HEK293 (cell line): ENCODE results near the gene ANO8.

Source experiments
- CTCF ChIA-PET: fragments of 350-600 bp; formaldehyde crosslinking; extraction: SDS; loops from one replicate; lab custom pipeline; 2021; ENCODE audit warnings: antibody characterized with exemption; lab: Yijun Ruan, JAX
- POLR2A ChIA-PET: fragments of 300-600 bp; formaldehyde crosslinking; extraction: SDS; loops from one replicate; lab custom pipeline; 2020; ENCODE audit warnings: antibody characterized with exemption, inconsistent platforms; lab: Yijun Ruan, JAX
- H3K27ac ChIP-seq: fragments of 200-500 bp; sonication (Bioruptor generic); 2 replicates; pipeline ENCODE4 v1.5.1; 2014; ENCODE audit warnings: low read depth, low read length, control low read depth, inconsistent platforms; ENCODE audit errors: extremely low read depth
- H3K36me3 ChIP-seq, 2 experiments: fragments of 200-500 bp in 1 of 2; sonication (Bioruptor generic) in 1 of 2; 1 replicate in 1 of 2; 2 replicates in 1 of 2; pipeline ENCODE4 v1.5.1; 2014 to 2017; ENCODE audit warnings: inconsistent platforms in 2 of 2, low read length in 2 of 2; ENCODE audit not compliant: control insufficient read depth in 2 of 2, insufficient read depth in 1 of 2
- H3K4me1 ChIP-seq: fragments of 200-500 bp; sonication (Bioruptor generic); 2 replicates; pipeline ENCODE4 v1.5.1; 2014; ENCODE audit warnings: mild to moderate bottlenecking, low read length, inconsistent platforms; ENCODE audit not compliant: control insufficient read depth, insufficient read depth
- H3K4me3 ChIP-seq: 2 replicates; pipeline ENCODE4 v1.5.1; 2011; ENCODE audit warnings: low read depth, mild to moderate bottlenecking, control low read depth, low read length, moderate library complexity
- H3K9me3 ChIP-seq: fragments of 200-500 bp; sonication (Bioruptor generic); 2 replicates; pipeline ENCODE4 v1.5.1; 2014; ENCODE audit warnings: low read depth, low read length, inconsistent platforms; ENCODE audit not compliant: control insufficient read depth, insufficient read depth
- BCL11A ChIP-seq: fragments of 450-650 bp; formaldehyde crosslinking; IDR thresholded peaks from 2 replicates; pipeline ENCODE4 v1.5.1; 2016; ENCODE audit warnings: low read depth, missing biosample characterization, missing genetic modification characterization
- BCL11B ChIP-seq: fragments of 450-650 bp; formaldehyde crosslinking; IDR thresholded peaks from 2 replicates; pipeline ENCODE4 v1.5.1; 2016; ENCODE audit warnings: low read depth, missing biosample characterization, missing genetic modification characterization
- CTCF ChIP-seq: fragments of 450-650 bp; formaldehyde crosslinking; IDR thresholded peaks from 2 replicates; pipeline ENCODE4 v1.5.1; 2016; ENCODE audit warnings: missing biosample characterization, missing genetic modification characterization
- GLIS1 ChIP-seq: fragments of 450-650 bp; formaldehyde crosslinking; IDR thresholded peaks from 2 replicates; pipeline ENCODE4 v1.5.1; 2016; ENCODE audit warnings: missing biosample characterization, missing genetic modification characterization
- PRDM1 ChIP-seq: fragments of 450-650 bp; formaldehyde crosslinking; IDR thresholded peaks from 2 replicates; pipeline ENCODE4; 2016; ENCODE audit warnings: missing biosample characterization, missing genetic modification characterization
- SP3 ChIP-seq: fragments of 450-650 bp; formaldehyde crosslinking; IDR thresholded peaks from 2 replicates; pipeline ENCODE4 v1.5.1; 2016; ENCODE audit warnings: missing biosample characterization, missing genetic modification characterization
- TCF7L2 ChIP-seq: IDR thresholded peaks from 2 replicates; pipeline ENCODE4 v1.6.1; 2011; ENCODE audit warnings: low read depth, mild to moderate bottlenecking, inconsistent platforms, low read length, moderate library complexity, borderline replicate concordance
- ZBTB6 ChIP-seq: fragments of 450-650 bp; formaldehyde crosslinking; IDR thresholded peaks from 2 replicates; pipeline ENCODE4 v1.5.1; 2017; ENCODE audit warnings: missing biosample characterization, missing genetic modification characterization
- ZFP37 ChIP-seq: fragments of 450-650 bp; formaldehyde crosslinking; IDR thresholded peaks from 2 replicates; pipeline ENCODE4 v1.5.1; 2016; ENCODE audit warnings: missing biosample characterization, missing genetic modification characterization
- ZNF121 ChIP-seq: fragments of 450-650 bp; formaldehyde crosslinking; IDR thresholded peaks from 2 replicates; pipeline ENCODE4 v1.5.1; 2016; ENCODE audit warnings: missing biosample characterization, missing genetic modification characterization
- ZNF133 ChIP-seq: fragments of 450-650 bp; formaldehyde crosslinking; IDR thresholded peaks from 2 replicates; pipeline ENCODE4 v1.5.1; 2016; ENCODE audit warnings: missing biosample characterization, missing genetic modification characterization
- ZNF2 ChIP-seq: fragments of 450-650 bp; formaldehyde crosslinking; IDR thresholded peaks from 2 replicates; pipeline ENCODE4 v1.5.1; 2016; ENCODE audit warnings: missing biosample characterization, missing genetic modification characterization
- ZNF449 ChIP-seq: fragments of 450-650 bp; formaldehyde crosslinking; IDR thresholded peaks from 2 replicates; pipeline ENCODE4 v1.5.1; 2017; ENCODE audit warnings: missing biosample characterization, mild to moderate bottlenecking, missing genetic modification characterization, moderate library complexity
- ZNF48 ChIP-seq: fragments of 450-650 bp; formaldehyde crosslinking; IDR thresholded peaks from 2 replicates; pipeline ENCODE4 v1.5.1; 2016; ENCODE audit warnings: missing biosample characterization, missing genetic modification characterization
- ZNF529 ChIP-seq: fragments of 450-650 bp; formaldehyde crosslinking; IDR thresholded peaks from 2 replicates; pipeline ENCODE4 v1.5.1; 2017; ENCODE audit warnings: missing genetic modification characterization, missing biosample characterization; ENCODE audit not compliant: insufficient replicate concordance
- ZNF600 ChIP-seq: fragments of 450-650 bp; formaldehyde crosslinking; IDR thresholded peaks from 2 replicates; pipeline ENCODE4 v1.5.1; 2016; ENCODE audit warnings: missing biosample characterization, missing genetic modification characterization
- ZNF654 ChIP-seq: fragments of 450-650 bp; formaldehyde crosslinking; IDR thresholded peaks from 2 replicates; pipeline ENCODE4 v1.5.1; 2016; ENCODE audit warnings: low read depth, missing biosample characterization, missing genetic modification characterization
- ZNF792 ChIP-seq: fragments of 450-650 bp; formaldehyde crosslinking; IDR thresholded peaks from 2 replicates; pipeline ENCODE4 v1.5.1; 2016; ENCODE audit warnings: missing biosample characterization, missing genetic modification characterization
- ZNF843 ChIP-seq: fragments of 450-650 bp; formaldehyde crosslinking; IDR thresholded peaks from 2 replicates; pipeline ENCODE4 v1.5.1; 2016; ENCODE audit warnings: missing biosample characterization, missing genetic modification characterization
- ZSCAN30 ChIP-seq: fragments of 450-650 bp; IDR thresholded peaks from 2 replicates; pipeline ENCODE4 v1.5.1; 2018; ENCODE audit warnings: missing biosample characterization, mild to moderate bottlenecking, missing genetic modification characterization, moderate library complexity

ANO8 gene

GRCh38 chr19:17293605-17294004, 41.0 kb downstream of the ANO8 start (continued):
- TF ChIP-seq ZFP37 (tag by site-specific recombination) = no peak
- no peak for TF ChIP-seq ZBTB6 (tag by site-specific recombination)
- TF ChIP-seq ZNF529 = no peak
- TF ChIP-seq ZNF449 (tag by site-specific recombination) = no peak

GRCh38 chr19:17292301-17293074, 42.2 kb downstream of the ANO8 start:
- H3K36me3 ChIP-seq = peaks cover 0 to 30% of the 10 kb centered on the region in 2 experiments; a peak in 2 of 3 replicates
- TF ChIP-seq SP3 (tag by site-specific recombination) = 0 out of 2 replicates have a peak, but pooled peaks have one; percentile 14
- TF ChIP-seq ZNF2 = peak; percentile 20; the same call in 1 of the 2 replicates
- TF ChIP-seq ZNF792 (tag by site-specific recombination) = peak; percentile 99
- TF ChIP-seq ZNF600 (tag by site-specific recombination) = 0 out of 2 replicates have a peak, but pooled peaks have one; percentile 31
- TF ChIP-seq BCL11B (tag by site-specific recombination) = no peak
- TF ChIP-seq ZNF48 (tag by site-specific recombination) = no peak
- 0 out of 2 replicates have a peak, but pooled peaks have one; percentile 50 for TF ChIP-seq ZSCAN30 (tag by site-specific recombination)
- TF ChIP-seq ZNF843 = no peak
- TF ChIP-seq ZBTB6 (tag by site-specific recombination) = peak; percentile 61; the same call in 1 of the 2 replicates
- peak; percentile 74 for TF ChIP-seq ZNF654 (tag by site-specific recombination)
- TF ChIP-seq BCL11A (tag by site-specific recombination) = no peak
- no peak for TF ChIP-seq ZNF133 (tag by site-specific recombination)
- peak; percentile 37; the same call in 1 of the 2 replicates for TF ChIP-seq CTCF (tag by site-specific recombination)
- POLR2A ChIA-PET = interaction anchor here (0.8 kb wide), 1 partner anchor 41 kb away, joined by 8 read pairs; no protein-coding TSS in a partner anchor
- no peak overlapping the region for H3K4me3 ChIP-seq
- CTCF ChIA-PET = interaction anchor here (0.5 to 1.8 kb wide), 5 partner anchors 13 to 136 kb away, joined by 3 to 9 read pairs (median 4); partner anchors contain the start of genes DDA1 and MRPL34
- no peaks in the 10 kb centered on the region for H3K4me1 ChIP-seq
- H3K9me3 ChIP-seq = no peaks in the 10 kb centered on the region
- no peak overlapping the region for H3K27ac ChIP-seq

GRCh38 chr19:17289489-17289888, 45.2 kb downstream of the ANO8 start:
- POLR2A ChIA-PET = no interaction called here
- Histone ChIP-seq H3K27ac (no peak overlapping the region), H3K4me1 (no peaks in the 10 kb centered on the region), H3K36me3 (peaks cover 0 to 21% of the 10 kb centered on the region in 2 experiments; a peak in 1 of 3 replicates), H3K9me3 (no peaks in the 10 kb centered on the region), H3K4me3 (no peak overlapping the region)
- CTCF ChIA-PET = interaction anchor here (0.6 to 0.8 kb wide), 3 partner anchors 9 to 27 kb away, joined by 4 to 7 read pairs (median 4); partner anchors contain the start of gene DDA1
- TF ChIP-seq PRDM1 (tag by site-specific recombination) (no peak), ZNF121 (tag by site-specific recombination) (no peak), GLIS1 (tag by site-specific recombination) (no peak), BCL11B (tag by site-specific recombination) (no peak), TCF7L2 (no peak)
